ENCODE data around the gene GALNT15.
A peak's percentile ranks its signal among the peaks of the same experiment; 100 is the strongest.

The GALNT15 gene

DNA sequence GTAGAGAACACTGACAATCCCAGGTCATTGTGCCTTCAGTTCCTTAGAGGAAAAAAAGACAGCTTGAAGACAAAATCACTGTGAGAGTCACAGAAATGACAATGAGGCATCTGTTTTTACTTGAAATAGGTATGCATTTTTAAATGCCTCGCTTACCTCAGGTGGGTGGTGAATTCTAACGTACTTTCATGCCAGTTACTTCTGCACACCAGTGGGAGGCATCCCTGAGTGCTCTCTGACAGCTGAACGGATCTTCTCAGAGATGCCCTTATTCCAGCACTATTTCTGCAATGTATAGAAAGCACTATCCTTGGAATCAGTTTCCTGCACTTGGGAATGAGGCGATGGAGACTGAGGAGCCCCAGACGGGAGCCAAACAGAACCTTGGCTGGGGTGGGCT, 74.1 kb downstream of the GALNT15 start:
- H2AFZ ChIP-seq (ENCODE audit: low read length) = no peak overlapping the region

DNA sequence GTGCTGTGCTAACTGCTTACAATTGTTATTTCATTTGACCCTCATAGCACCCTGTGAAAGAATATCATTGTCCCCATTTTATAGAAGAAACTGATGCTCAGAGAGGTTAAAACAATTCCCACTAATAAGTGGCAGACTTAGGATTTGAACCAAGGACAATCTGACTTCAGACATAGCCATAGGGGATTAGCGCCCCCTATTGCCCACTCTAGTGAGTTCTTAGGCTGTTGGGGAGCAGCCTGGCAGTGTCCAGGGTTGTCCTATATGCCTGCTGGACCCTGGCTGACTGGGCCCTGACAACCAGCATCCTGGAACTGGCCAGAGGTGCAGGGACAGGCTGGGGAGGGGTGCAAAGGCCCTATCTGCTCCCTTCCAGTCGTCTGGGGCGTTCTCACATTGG, 74.9 kb downstream of the GALNT15 start:
- H3K9ac ChIP-seq (ENCODE audit: low read depth, low read length, poor library complexity, severe bottlenecking) = no peak overlapping the region
- no peaks in the 10 kb centered on the region for H4K20me1 ChIP-seq (ENCODE audit: insufficient read depth, low read length, poor library complexity, severe bottlenecking)
- H2AFZ ChIP-seq (ENCODE audit: low read length) = no peak overlapping the region
- no peak for TF ChIP-seq EZH2phosphoT487 (IDR thresholded peaks at IDR 0.05; ENCODE audit: borderline replicate concordance)
- TF ChIP-seq, protein P1, sequence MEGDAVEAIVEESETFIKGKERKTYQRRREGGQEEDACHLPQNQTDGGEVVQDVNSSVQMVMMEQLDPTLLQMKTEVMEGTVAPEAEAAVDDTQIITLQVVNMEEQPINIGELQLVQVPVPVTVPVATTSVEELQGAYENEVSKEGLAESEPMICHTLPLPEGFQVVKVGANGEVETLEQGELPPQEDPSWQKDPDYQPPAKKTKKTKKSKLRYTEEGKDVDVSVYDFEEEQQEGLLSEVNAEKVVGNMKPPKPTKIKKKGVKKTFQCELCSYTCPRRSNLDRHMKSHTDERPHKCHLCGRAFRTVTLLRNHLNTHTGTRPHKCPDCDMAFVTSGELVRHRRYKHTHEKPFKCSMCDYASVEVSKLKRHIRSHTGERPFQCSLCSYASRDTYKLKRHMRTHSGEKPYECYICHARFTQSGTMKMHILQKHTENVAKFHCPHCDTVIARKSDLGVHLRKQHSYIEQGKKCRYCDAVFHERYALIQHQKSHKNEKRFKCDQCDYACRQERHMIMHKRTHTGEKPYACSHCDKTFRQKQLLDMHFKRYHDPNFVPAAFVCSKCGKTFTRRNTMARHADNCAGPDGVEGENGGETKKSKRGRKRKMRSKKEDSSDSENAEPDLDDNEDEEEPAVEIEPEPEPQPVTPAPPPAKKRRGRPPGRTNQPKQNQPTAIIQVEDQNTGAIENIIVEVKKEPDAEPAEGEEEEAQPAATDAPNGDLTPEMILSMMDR (conservative IDR thresholded peaks at IDR 0.05; ENCODE audit: low read length) = peak; percentile 75
- H3K9me3 ChIP-seq (ENCODE audit: insufficient read depth, low read depth, low read length) = no peaks in the 10 kb centered on the region
- H3K4me3 ChIP-seq (ENCODE audit: low read length, poor library complexity, severe bottlenecking) = no peak overlapping the region
- H3K27me3 ChIP-seq (ENCODE audit: insufficient read depth, low read length, poor library complexity, severe bottlenecking) = no peaks in the 10 kb centered on the region
- H3K9me2 ChIP-seq (replicated peaks; ENCODE audit: low read depth, low read length) = no peaks in the 10 kb centered on the region
- H3K4me1 ChIP-seq (ENCODE audit: insufficient read depth, low read length, poor library complexity, severe bottlenecking) = peaks cover 5% of the 10 kb centered on the region
- H3K4me2 ChIP-seq (ENCODE audit: low read depth, low read length, poor library complexity, severe bottlenecking) = no peak overlapping the region
- no peaks in the 10 kb centered on the region for H3K79me2 ChIP-seq (ENCODE audit: insufficient read depth, low read length)
- no peaks in the 10 kb centered on the region for H3K36me3 ChIP-seq (ENCODE audit: insufficient read depth, low read length)
- no peaks in the 10 kb centered on the region for H3F3A ChIP-seq (ENCODE audit: low read depth)

More for the DNA sequence above, 74.1 kb downstream of the GALNT15 start:
- no peak for TF ChIP-seq EZH2phosphoT487 (IDR thresholded peaks at IDR 0.05; ENCODE audit: borderline replicate concordance)
- TF ChIP-seq, protein P1 (conservative IDR thresholded peaks at IDR 0.05; ENCODE audit: low read length) = no peak
- Histone ChIP-seq H3K4me3 (ENCODE audit: low read length, poor library complexity, severe bottlenecking) (no peak overlapping the region), H3K9me3 (ENCODE audit: insufficient read depth, low read depth, low read length) (no peaks in the 10 kb centered on the region), H3F3A (ENCODE audit: low read depth) (no peaks in the 10 kb centered on the region), H4K20me1 (ENCODE audit: insufficient read depth, low read length, poor library complexity, severe bottlenecking) (no peaks in the 10 kb centered on the region), H3K9me2 (replicated peaks; ENCODE audit: low read depth, low read length) (no peaks in the 10 kb centered on the region), H3K36me3 (ENCODE audit: insufficient read depth, low read length) (no peaks in the 10 kb centered on the region), H3K27me3 (ENCODE audit: insufficient read depth, low read length, poor library complexity, severe bottlenecking) (no peaks in the 10 kb centered on the region), H3K4me2 (ENCODE audit: low read depth, low read length, poor library complexity, severe bottlenecking) (no peak overlapping the region), H3K9ac (ENCODE audit: low read depth, low read length, poor library complexity, severe bottlenecking) (no peak overlapping the region), H3K4me1 (ENCODE audit: insufficient read depth, low read length, poor library complexity, severe bottlenecking) (peaks cover 5% of the 10 kb centered on the region), H3K79me2 (ENCODE audit: insufficient read depth, low read length) (no peaks in the 10 kb centered on the region)

DNA sequence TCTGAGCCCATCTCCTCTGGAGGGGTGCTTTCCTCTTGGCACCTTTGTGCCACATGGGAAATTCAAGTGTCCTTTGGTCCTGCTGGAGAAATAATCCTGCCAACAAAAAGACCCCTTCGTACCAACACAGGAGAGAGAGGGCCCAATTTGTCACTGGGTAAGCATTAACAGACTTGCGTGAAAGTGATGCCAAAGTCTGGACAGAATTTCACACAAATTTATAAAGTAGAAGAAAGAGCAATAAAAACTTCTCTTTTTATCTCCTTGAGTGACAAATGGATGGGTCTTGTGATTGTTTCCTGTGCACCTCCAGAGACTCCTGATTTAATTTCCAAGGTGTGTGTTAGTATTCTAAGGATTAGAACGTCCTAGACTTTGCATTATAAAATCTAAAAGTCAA, 75.4 kb downstream of the GALNT15 start:
- peaks cover 5% of the 10 kb centered on the region for H3K4me1 ChIP-seq (ENCODE audit: insufficient read depth, low read length, poor library complexity, severe bottlenecking)

More for the DNA sequence above, 75.4 kb downstream of the GALNT15 start:
- no peaks in the 10 kb centered on the region for H3K79me2 ChIP-seq (ENCODE audit: insufficient read depth, low read length)
- no peak overlapping the region for H2AFZ ChIP-seq (ENCODE audit: low read length)
- TF ChIP-seq, protein P1 (conservative IDR thresholded peaks at IDR 0.05; ENCODE audit: low read length) = no peak
- TF ChIP-seq EZH2phosphoT487 (IDR thresholded peaks at IDR 0.05; ENCODE audit: borderline replicate concordance) = no peak
- H3K9me2 ChIP-seq (replicated peaks; ENCODE audit: low read depth, low read length) = no peaks in the 10 kb centered on the region
- H4K20me1 ChIP-seq (ENCODE audit: insufficient read depth, low read length, poor library complexity, severe bottlenecking) = no peaks in the 10 kb centered on the region
- no peak overlapping the region for H3K4me3 ChIP-seq (ENCODE audit: low read length, poor library complexity, severe bottlenecking)
- H3K36me3 ChIP-seq (ENCODE audit: insufficient read depth, low read length) = no peaks in the 10 kb centered on the region
- no peaks in the 10 kb centered on the region for H3F3A ChIP-seq (ENCODE audit: low read depth)
- no peaks in the 10 kb centered on the region for H3K9me3 ChIP-seq (ENCODE audit: insufficient read depth, low read depth, low read length)
- no peaks in the 10 kb centered on the region for H3K27me3 ChIP-seq (ENCODE audit: insufficient read depth, low read length, poor library complexity, severe bottlenecking)
- no peak overlapping the region for H3K9ac ChIP-seq (ENCODE audit: low read depth, low read length, poor library complexity, severe bottlenecking)
- H3K4me2 ChIP-seq (ENCODE audit: low read depth, low read length, poor library complexity, severe bottlenecking) = no peak overlapping the region
